ENCODE data around the gene ODF4. TPM values are rescaled to one million over a fixed set of nuclear protein-coding genes. Genes with fewer than 3 reads are reported as not detected.

Gene ODF4
- total and polyA plus RNA-seq, 2 of the 13 experiments (the other 11 are each of a cell fraction or from before 2014, with no cell fraction given): not detected

DNA sequence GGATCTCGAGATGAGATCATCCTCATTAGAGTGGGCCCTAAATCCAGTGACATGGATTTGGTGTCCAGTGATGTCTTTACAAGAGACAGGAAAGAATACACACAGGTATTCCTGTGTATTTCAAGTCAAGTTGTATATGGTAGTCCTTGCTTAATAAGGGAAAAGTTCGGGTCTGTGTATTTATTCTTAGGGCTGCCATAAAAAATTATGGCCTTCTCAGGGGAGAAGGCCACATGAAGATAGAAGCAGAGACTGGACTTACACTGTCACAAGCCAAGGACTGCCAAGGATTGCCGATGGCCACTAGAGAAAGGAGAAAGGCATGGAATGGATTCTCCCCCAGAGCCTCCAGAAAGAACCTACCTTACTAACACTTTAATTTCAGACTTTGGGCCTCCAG lies 28.6 kb downstream of the ODF4 start:
- TF ChIP-seq ZNF441 (CRISPR knock-in tag; IDR thresholded peaks at IDR 0.05; ENCODE audit: borderline replicate concordance): no peak
- no peak for TF ChIP-seq ZNF350 (CRISPR knock-in tag; IDR thresholded peaks at IDR 0.05; ENCODE audit: borderline replicate concordance, low read depth)
- no peak for TF ChIP-seq ZNF747 (CRISPR knock-in tag; IDR thresholded peaks at IDR 0.05; ENCODE audit: borderline replicate concordance)
- ATAC-seq (no peak), DNase-seq (ENCODE audit: low spot score) (no peak), FAIRE-seq (no peak)
- no peak overlapping the region for H3K4me3 ChIP-seq (replicated peaks in 1 of 3; ENCODE audit: insufficient read depth in 1 of 3, low read depth in 2 of 3, low read length in 3 of 3)
- H3K79me2 ChIP-seq (ENCODE audit: insufficient read depth, low read length): no peaks in the 10 kb centered on the region
- intact Hi-C loops (cut with micrococcal nuclease; ENCODE audit: unreplicated experiment): no loop called here
- ChIA-PET POLR2A (no interaction called here), CTCF (ENCODE audit: low intra/inter-chr PET ratio, low total read pairs) (no interaction called here)
- H3K4me2 ChIP-seq (ENCODE audit: low read depth, low read length): no peak overlapping the region
- H3K27me3 ChIP-seq (ENCODE audit: control insufficient read depth in 1 of 2, insufficient read depth in 2 of 2, low read length in 2 of 2): no peaks in the 10 kb centered on the region
- WGBS (ENCODE audit: low lambda C conversion rate): 73% methylated on average over 3 of the region's 3 CpGs
- no peaks in the 10 kb centered on the region for H3K4me1 ChIP-seq (ENCODE audit: insufficient read depth, low read length)
- peaks cover 2 to 9% of the 10 kb centered on the region in 2 experiments; a peak in 3 of 5 replicates for H3K36me3 ChIP-seq (replicated peaks in 1 of 2; ENCODE audit: control insufficient read depth in 1 of 2, insufficient read depth in 2 of 2, low read length in 2 of 2)
- H3K9me3 ChIP-seq (ENCODE audit: low read length): no peaks in the 10 kb centered on the region
- no peaks in the 10 kb centered on the region for H4K20me1 ChIP-seq (ENCODE audit: insufficient read depth, low read length)
- BruUV-seq (replicated peaks): no TSS peak
- no peak overlapping the region for H3K9ac ChIP-seq (ENCODE audit: insufficient read depth, low read depth, low read length)
- no peak overlapping the region for H3K27ac ChIP-seq (ENCODE audit: extremely low read length, insufficient read depth, low read length)
- no peak overlapping the region for H2AFZ ChIP-seq (ENCODE audit: low read length)
- in situ Hi-C loops (cut with HindIII; ENCODE audit: extremely low pct_ligation_motif_present, low pct_unique_long_range_greater_than_20kb): no loop called here

DNA sequence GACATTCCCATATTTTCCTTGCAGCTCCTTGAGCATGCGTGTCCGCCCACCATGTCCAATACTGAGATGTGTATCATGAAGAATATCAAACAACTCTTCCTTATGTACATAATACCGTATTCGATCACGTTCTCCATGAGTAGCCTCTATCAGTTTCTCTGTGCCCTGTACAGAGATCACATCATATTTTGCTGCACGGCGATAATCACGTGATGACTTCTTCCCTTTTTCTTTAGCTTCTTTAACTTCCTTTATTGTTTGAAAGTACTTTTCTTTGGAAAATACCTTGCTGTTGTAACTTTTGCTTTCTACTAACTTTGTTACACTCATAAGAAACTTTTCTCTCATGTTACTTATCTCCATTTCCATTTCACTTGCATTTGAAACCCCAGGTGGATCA lies 30.3 kb downstream of the ODF4 start:
- no peaks in the 10 kb centered on the region for H3K9me3 ChIP-seq (ENCODE audit: low read length)
- no TSS peak for BruUV-seq (replicated peaks)
- in situ Hi-C loops (cut with HindIII; ENCODE audit: extremely low pct_ligation_motif_present, low pct_unique_long_range_greater_than_20kb): no loop called here

More for the DNA sequence above, 30.3 kb downstream of the ODF4 start:
- TF ChIP-seq KLF13 (CRISPR knock-in tag; IDR thresholded peaks at IDR 0.05) (no peak), SMC3 (IDR thresholded peaks at IDR 0.05; ENCODE audit: low read length) (no peak)
- WGBS (ENCODE audit: low lambda C conversion rate): 98% methylated on average over 8 of the region's 8 CpGs
- no peak overlapping the region for H3K27ac ChIP-seq (ENCODE audit: extremely low read length, insufficient read depth, low read length)
- DNase-seq (ENCODE audit: low spot score) (no peak), FAIRE-seq (no peak), ATAC-seq (no peak)
- H3K4me2 ChIP-seq (ENCODE audit: low read depth, low read length): no peak overlapping the region
- ChIA-PET CTCF (ENCODE audit: low intra/inter-chr PET ratio, low total read pairs) (no interaction called here), POLR2A (no interaction called here)
- H3K4me1 ChIP-seq (ENCODE audit: insufficient read depth, low read length): no peaks in the 10 kb centered on the region
- H3K9ac ChIP-seq (ENCODE audit: insufficient read depth, low read depth, low read length): no peak overlapping the region
- H3K79me2 ChIP-seq (ENCODE audit: insufficient read depth, low read length): no peaks in the 10 kb centered on the region
- H3K27me3 ChIP-seq (ENCODE audit: control insufficient read depth in 1 of 2, insufficient read depth in 2 of 2, low read length in 2 of 2): no peaks in the 10 kb centered on the region
- no peaks in the 10 kb centered on the region for H4K20me1 ChIP-seq (ENCODE audit: insufficient read depth, low read length)
- peaks cover 2 to 9% of the 10 kb centered on the region in 2 experiments; a peak in 3 of 5 replicates for H3K36me3 ChIP-seq (replicated peaks in 1 of 2; ENCODE audit: control insufficient read depth in 1 of 2, insufficient read depth in 2 of 2, low read length in 2 of 2)
- H3K4me3 ChIP-seq (replicated peaks in 1 of 3; ENCODE audit: insufficient read depth in 1 of 3, low read depth in 2 of 3, low read length in 3 of 3): no peak overlapping the region
- intact Hi-C loops (cut with micrococcal nuclease; ENCODE audit: unreplicated experiment): no loop called here
- no peak overlapping the region for H2AFZ ChIP-seq (ENCODE audit: low read length)
